DOHH2 (cell line): Measurements from ENCODE around the gene PRELID2.

Experiments
- H3F3A ChIP-seq: fragments of 200-600 bp; sonication (generic), shearing (Covaris generic); 2 replicates; pipeline ENCODE4 v1.6.0; 2016; ENCODE audit warnings: antibody characterized with exemption, mild to moderate bottlenecking; ENCODE audit not compliant: control insufficient read depth, insufficient read depth
- H3K27ac ChIP-seq: fragments of 200-600 bp; sonication (generic); 2 replicates; pipeline ENCODE4 v1.5.1; 2014; ENCODE audit warnings: low read depth, mild to moderate bottlenecking, low read length, moderate library complexity
- H3K27me3 ChIP-seq: fragments of 200-600 bp; sonication (generic); 2 replicates; pipeline ENCODE4 v1.6.1; 2014; ENCODE audit warnings: mild to moderate bottlenecking, low read length, mixed read lengths; ENCODE audit not compliant: control insufficient read depth
- H3K36me3 ChIP-seq: fragments of 200-600 bp; sonication (generic); 2 replicates; pipeline ENCODE4 v1.6.1; 2014; ENCODE audit warnings: mild to moderate bottlenecking, low read length, moderate library complexity, mixed read lengths; ENCODE audit not compliant: control insufficient read depth
- H3K4me1 ChIP-seq: fragments of 200-600 bp; sonication (generic); 2 replicates; pipeline ENCODE4 v1.6.1; 2014; ENCODE audit warnings: mild to moderate bottlenecking, low read length, mixed read lengths; ENCODE audit not compliant: control insufficient read depth
- H3K4me2 ChIP-seq: fragments of 200-600 bp; sonication (generic); 2 replicates; pipeline ENCODE4 v1.6.0; 2014; ENCODE audit warnings: mild to moderate bottlenecking, low read length, moderate library complexity
- H3K4me3 ChIP-seq: fragments of 200-600 bp; sonication (generic); 2 replicates; pipeline ENCODE4 v1.5.1; 2014; ENCODE audit warnings: mild to moderate bottlenecking, low read length, mixed read lengths
- H3K79me2 ChIP-seq: fragments of 200-600 bp; sonication (generic); 2 replicates; pipeline ENCODE4 v1.6.1; 2014; ENCODE audit warnings: mild to moderate bottlenecking, low read length, mixed read lengths; ENCODE audit not compliant: control insufficient read depth
- H3K9me2 ChIP-seq: fragments of 200-600 bp; sonication (generic); replicated peaks from 2 replicates; pipeline ENCODE4 v1.6.1; 2014; ENCODE audit warnings: mild to moderate bottlenecking, low read length, mixed read lengths; ENCODE audit not compliant: control insufficient read depth
- H3K9me3 ChIP-seq: fragments of 200-600 bp; sonication (generic); 2 replicates; pipeline ENCODE4 v1.6.1; 2014; ENCODE audit warnings: antibody characterized with exemption, low read length, mixed read lengths; ENCODE audit not compliant: control insufficient read depth, insufficient read depth
- H4K20me1 ChIP-seq: fragments of 200-600 bp; sonication (generic); 2 replicates; pipeline ENCODE4 v1.6.0; 2014; ENCODE audit warnings: low read depth, mild to moderate bottlenecking, antibody characterized with exemption, low read length, moderate library complexity; ENCODE audit not compliant: control insufficient read depth, insufficient read depth
- CTCF ChIP-seq: fragments of 200-600 bp; sonication (generic); IDR thresholded peaks from one replicate; pipeline ENCODE4 v1.5.1; 2014; ENCODE audit warnings: antibody characterized with exemption, mild to moderate bottlenecking, low read depth, low read length; ENCODE audit not compliant: poor library complexity, severe bottlenecking
- EZH2phosphoT487 ChIP-seq: fragments of 200-600 bp; sonication (generic); IDR thresholded peaks from 2 replicates; pipeline ENCODE4 v1.6.1; 2017; ENCODE audit warnings: borderline replicate concordance, mild to moderate bottlenecking, antibody characterized with exemption, low read length, moderate library complexity, mixed read lengths

The PRELID2 gene

GRCh38 chr5:145764325-145764724 lies 70.8 kb downstream of the PRELID2 start:
- H3K79me2 ChIP-seq = no peaks in the 10 kb centered on the region
- H3K4me1 ChIP-seq = no peaks in the 10 kb centered on the region
- H3K4me2 ChIP-seq = no peak overlapping the region
- TF ChIP-seq EZH2phosphoT487 = no peak
- TF ChIP-seq CTCF = no peak
- no peaks in the 10 kb centered on the region for H3F3A ChIP-seq
- H3K4me3 ChIP-seq = no peak overlapping the region
- H3K27me3 ChIP-seq = no peaks in the 10 kb centered on the region
- H4K20me1 ChIP-seq = no peaks in the 10 kb centered on the region
- H3K9me2 ChIP-seq = no peaks in the 10 kb centered on the region
- H3K36me3 ChIP-seq = no peaks in the 10 kb centered on the region
- H3K27ac ChIP-seq = no peak overlapping the region
- no peaks in the 10 kb centered on the region for H3K9me3 ChIP-seq

GRCh38 chr5:145762833-145763232 lies 72.3 kb downstream of the PRELID2 start:
- H3K9me2 ChIP-seq = no peaks in the 10 kb centered on the region
- no peak for TF ChIP-seq CTCF
- H3K4me2 ChIP-seq = no peak overlapping the region
- H3K9me3 ChIP-seq = no peaks in the 10 kb centered on the region
- H3K27me3 ChIP-seq = no peaks in the 10 kb centered on the region
- no peak overlapping the region for H3K27ac ChIP-seq
- H3K4me1 ChIP-seq = no peaks in the 10 kb centered on the region
- no peak overlapping the region for H3K4me3 ChIP-seq
- no peaks in the 10 kb centered on the region for H3K36me3 ChIP-seq
- H3F3A ChIP-seq = no peaks in the 10 kb centered on the region
- H3K79me2 ChIP-seq = no peaks in the 10 kb centered on the region
- H4K20me1 ChIP-seq = no peaks in the 10 kb centered on the region

DNA sequence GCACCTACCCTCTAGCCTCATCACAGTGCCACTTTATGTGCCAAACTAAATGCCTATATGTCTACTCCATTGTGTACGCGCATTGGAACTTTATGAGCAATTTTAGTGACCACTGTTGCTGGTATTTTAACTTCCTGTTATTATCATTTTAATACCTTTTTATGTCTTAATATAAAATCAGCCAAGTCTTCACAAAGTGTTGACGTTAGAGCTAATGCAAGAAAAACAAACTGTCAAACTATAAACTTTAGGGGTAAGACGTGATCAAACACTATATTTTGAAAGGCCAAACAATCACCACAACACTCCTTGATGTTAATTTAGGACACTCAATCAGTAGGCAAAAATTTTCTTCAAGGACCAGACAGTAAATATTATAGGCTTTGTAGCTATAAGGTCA lies 73.9 kb downstream of the PRELID2 start:
- H3K4me2 ChIP-seq = no peak overlapping the region
- H3K9me2 ChIP-seq = no peaks in the 10 kb centered on the region
- H3K79me2 ChIP-seq = no peaks in the 10 kb centered on the region
- H3K4me1 ChIP-seq = no peaks in the 10 kb centered on the region
- no peaks in the 10 kb centered on the region for H3K36me3 ChIP-seq
- H3K27me3 ChIP-seq = no peaks in the 10 kb centered on the region
- no peak overlapping the region for H3K4me3 ChIP-seq
- TF ChIP-seq CTCF (no peak), EZH2phosphoT487 (no peak)
- H3K9me3 ChIP-seq = no peaks in the 10 kb centered on the region
- H4K20me1 ChIP-seq = no peaks in the 10 kb centered on the region
- no peaks in the 10 kb centered on the region for H3F3A ChIP-seq
- H3K27ac ChIP-seq = no peak overlapping the region

DNA sequence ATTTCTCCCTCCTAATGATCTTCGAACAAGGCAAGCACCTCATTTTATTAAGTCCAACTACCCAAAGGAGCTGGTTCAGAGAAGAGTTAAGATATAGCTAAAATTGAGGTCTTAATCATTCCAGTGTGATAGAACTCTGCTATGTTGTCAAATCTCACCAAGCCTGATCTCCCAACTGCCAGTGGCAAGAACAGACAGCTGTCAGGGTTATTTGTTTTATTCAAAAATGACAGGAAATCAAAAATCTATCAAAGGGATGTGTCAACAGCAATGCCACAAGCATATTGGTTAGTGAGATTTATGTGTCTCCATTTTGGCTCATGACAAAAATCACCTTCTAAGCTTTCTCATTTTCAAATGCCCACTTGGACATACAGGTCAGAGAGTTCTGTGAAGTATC lies 74.5 kb downstream of the PRELID2 start:
- no peaks in the 10 kb centered on the region for H3K79me2 ChIP-seq
- H3K36me3 ChIP-seq = no peaks in the 10 kb centered on the region
- H3K27ac ChIP-seq = no peak overlapping the region
- H3K9me3 ChIP-seq = no peaks in the 10 kb centered on the region
- H3F3A ChIP-seq = no peaks in the 10 kb centered on the region
- no peak overlapping the region for H3K4me2 ChIP-seq
- no peaks in the 10 kb centered on the region for H4K20me1 ChIP-seq
- H3K4me1 ChIP-seq = no peaks in the 10 kb centered on the region
- H3K4me3 ChIP-seq = no peak overlapping the region
- H3K9me2 ChIP-seq = no peaks in the 10 kb centered on the region
- no peak for TF ChIP-seq EZH2phosphoT487
- no peak for TF ChIP-seq CTCF
- no peaks in the 10 kb centered on the region for H3K27me3 ChIP-seq
